Panc1 (cell line): ENCODE measurements around the gene LRMDA. TPM values are rescaled to one million over a fixed set of nuclear protein-coding genes. Genes with fewer than 3 reads are reported as not detected.

Source experiments
- ATAC-seq: fragments of 200-7000 bp; cut with Tn5 transposase; 2 replicates; pipeline ENCODE4 v1.9.1; 2020; ENCODE audit warnings: mild to moderate bottlenecking, moderate library complexity
- BruUV-seq: library from RNA; stranded (reverse); fragments of 400-500 nt; replicated peaks from 2 replicates; lab custom pipeline; 2021; lab: Mats Ljungman, UMichigan
- CTCF ChIA-PET: fragments of 300-600 bp; sonication (Branson Sonifier 250); formaldehyde crosslinking; loops from one replicate; lab custom pipeline; 2022; ENCODE audit warnings: antibody characterized with exemption; lab: Charles Lee
- POLR2A ChIA-PET: fragments of 300-600 bp; sonication (Branson Sonifier 250); formaldehyde crosslinking; loops from one replicate; lab custom pipeline; 2022; ENCODE audit warnings: antibody characterized with exemption; lab: Charles Lee
- DNase-seq: peaks from one replicate; pipeline ENCODE4 v3.0.0-alpha.2; 2010; ENCODE audit warnings: low read depth, low spot score
- H3K27ac ChIP-seq: 2 replicates; pipeline ENCODE4 v1.5.1; 2011; ENCODE audit warnings: mild to moderate bottlenecking, low read length, inconsistent platforms
- H3K27me3 ChIP-seq: fragments of 200-500 bp; sonication (Bioruptor generic); 2 replicates; pipeline ENCODE4 v1.6.0; 2014; ENCODE audit warnings: low read length, inconsistent platforms; ENCODE audit not compliant: control insufficient read depth, insufficient read depth
- H3K36me3 ChIP-seq: fragments of 200-500 bp; sonication (Bioruptor generic); 2 replicates; pipeline ENCODE4 v1.5.1; 2014; ENCODE audit warnings: inconsistent platforms, mild to moderate bottlenecking, low read length, moderate library complexity; ENCODE audit not compliant: control insufficient read depth, insufficient read depth
- H3K4me1 ChIP-seq: 2 replicates; pipeline ENCODE4 v1.5.1; 2011; ENCODE audit warnings: inconsistent platforms, mild to moderate bottlenecking, low read length, moderate library complexity; ENCODE audit not compliant: control insufficient read depth, insufficient read depth
- H3K4me3 ChIP-seq, 2 experiments: 2 replicates each; pipeline ENCODE4 v1.5.1; 2011 to 2012; ENCODE audit warnings: low read depth in 2 of 2, low read length in 2 of 2, mild to moderate bottlenecking in 2 of 2, inconsistent platforms in 1 of 2, moderate library complexity in 1 of 2
- H3K9me3 ChIP-seq: fragments of 200-500 bp; sonication (Bioruptor generic); 2 replicates; pipeline ENCODE4 v1.5.1; 2014; ENCODE audit warnings: low read depth, mild to moderate bottlenecking, inconsistent platforms, low read length, moderate library complexity; ENCODE audit not compliant: control insufficient read depth, insufficient read depth
- CTCF ChIP-seq: fragments of 450-650 bp; IDR thresholded peaks from 2 replicates; pipeline ENCODE4 v1.5.1; 2017; ENCODE audit warnings: mild to moderate bottlenecking
- POLR2AphosphoS5 ChIP-seq: IDR thresholded peaks from 2 replicates; pipeline ENCODE4 v1.6.1; 2012; ENCODE audit warnings: mild to moderate bottlenecking, low read depth, low read length, moderate library complexity
- SIN3A ChIP-seq: IDR thresholded peaks from 2 replicates; pipeline ENCODE4 v1.6.1; 2012; ENCODE audit warnings: low read depth, mild to moderate bottlenecking, low read length, moderate library complexity, borderline replicate concordance; ENCODE audit not compliant: insufficient read depth
- TCF7L2 ChIP-seq: IDR thresholded peaks from 2 replicates; pipeline ENCODE4 v1.6.1; 2011; ENCODE audit warnings: mild to moderate bottlenecking, low read depth, low read length, inconsistent platforms
- in situ Hi-C: cut with HindIII; loops from 2 replicates; pipeline ENCODE4 v1.10.0; 2016; ENCODE audit warnings: low sequenced_read_pairs, low pct_unique_long_range_greater_than_20kb
- intact Hi-C: fragments of 100-400 bp; cut with micrococcal nuclease; formaldehyde crosslinking; loops from one replicate; pipeline ENCODE4 v1.10.0; 2022; ENCODE audit not compliant: unreplicated experiment
- total RNA-seq: library from RNA; stranded (reverse); gene quantifications from one replicate; pipeline ENCODE4 v1.2.1, GENCODE V29; 2021; ENCODE audit not compliant: unreplicated experiment
- TF ChIP-seq, protein P1 (sequence below), 2 experiments: IDR thresholded peaks; 2 replicates each; pipeline ENCODE4 v1.6.1; 2011 to 2012; ENCODE audit warnings: low read depth in 2 of 2, control low read depth in 1 of 2, low read length in 1 of 2, mild to moderate bottlenecking in 1 of 2, moderate library complexity in 1 of 2; ENCODE audit not compliant: insufficient read depth in 1 of 2

LRMDA gene
- total RNA-seq, 1 experiment from 2014 or later = 1.2 TPM

DNA sequence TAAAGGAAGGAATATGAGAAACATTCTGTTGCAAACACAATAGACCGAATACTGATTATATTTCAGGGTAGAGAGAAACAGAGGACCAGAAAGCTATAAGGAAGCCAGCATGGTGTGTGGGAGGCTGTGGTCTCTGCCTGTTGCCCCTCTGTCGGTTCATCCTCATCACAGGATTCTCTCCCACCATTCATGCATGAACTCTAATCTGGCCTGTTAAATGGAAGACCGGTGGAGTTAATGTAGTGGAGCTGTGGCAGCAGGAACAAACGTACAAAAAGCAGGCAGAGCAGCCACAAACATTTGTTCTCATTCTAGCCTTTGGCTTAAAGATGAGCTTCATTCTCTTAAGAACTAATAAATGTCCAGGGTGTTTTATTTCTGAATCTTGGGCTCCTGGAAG lies 902.4 kb downstream of the LRMDA start:
- in situ Hi-C loops (no loop called here), intact Hi-C loops (no loop called here)
- Histone ChIP-seq H3K36me3 (no peaks in the 10 kb centered on the region), H3K4me1 (no peaks in the 10 kb centered on the region), H3K9me3 (no peaks in the 10 kb centered on the region), H3K4me3 (no peak overlapping the region), H3K27ac (no peak overlapping the region), H3K27me3 (0 out of 2 replicates have a peak, but pooled peaks cover 4% of the 10 kb centered on the region)
- no peak for ATAC-seq
- BruUV-seq = no TSS peak
- DNase-seq = no peak
- TF ChIP-seq CTCF (no peak), SIN3A (no peak)
- ChIA-PET POLR2A (no interaction called here), CTCF (no interaction called here)

- CTCF ChIA-PET = no interaction called here
- ATAC-seq (no peak), DNase-seq (no peak)
- intact Hi-C loops = no loop called here
- H3K9me3 ChIP-seq = no peaks in the 10 kb centered on the region
- TF ChIP-seq, protein P1, sequence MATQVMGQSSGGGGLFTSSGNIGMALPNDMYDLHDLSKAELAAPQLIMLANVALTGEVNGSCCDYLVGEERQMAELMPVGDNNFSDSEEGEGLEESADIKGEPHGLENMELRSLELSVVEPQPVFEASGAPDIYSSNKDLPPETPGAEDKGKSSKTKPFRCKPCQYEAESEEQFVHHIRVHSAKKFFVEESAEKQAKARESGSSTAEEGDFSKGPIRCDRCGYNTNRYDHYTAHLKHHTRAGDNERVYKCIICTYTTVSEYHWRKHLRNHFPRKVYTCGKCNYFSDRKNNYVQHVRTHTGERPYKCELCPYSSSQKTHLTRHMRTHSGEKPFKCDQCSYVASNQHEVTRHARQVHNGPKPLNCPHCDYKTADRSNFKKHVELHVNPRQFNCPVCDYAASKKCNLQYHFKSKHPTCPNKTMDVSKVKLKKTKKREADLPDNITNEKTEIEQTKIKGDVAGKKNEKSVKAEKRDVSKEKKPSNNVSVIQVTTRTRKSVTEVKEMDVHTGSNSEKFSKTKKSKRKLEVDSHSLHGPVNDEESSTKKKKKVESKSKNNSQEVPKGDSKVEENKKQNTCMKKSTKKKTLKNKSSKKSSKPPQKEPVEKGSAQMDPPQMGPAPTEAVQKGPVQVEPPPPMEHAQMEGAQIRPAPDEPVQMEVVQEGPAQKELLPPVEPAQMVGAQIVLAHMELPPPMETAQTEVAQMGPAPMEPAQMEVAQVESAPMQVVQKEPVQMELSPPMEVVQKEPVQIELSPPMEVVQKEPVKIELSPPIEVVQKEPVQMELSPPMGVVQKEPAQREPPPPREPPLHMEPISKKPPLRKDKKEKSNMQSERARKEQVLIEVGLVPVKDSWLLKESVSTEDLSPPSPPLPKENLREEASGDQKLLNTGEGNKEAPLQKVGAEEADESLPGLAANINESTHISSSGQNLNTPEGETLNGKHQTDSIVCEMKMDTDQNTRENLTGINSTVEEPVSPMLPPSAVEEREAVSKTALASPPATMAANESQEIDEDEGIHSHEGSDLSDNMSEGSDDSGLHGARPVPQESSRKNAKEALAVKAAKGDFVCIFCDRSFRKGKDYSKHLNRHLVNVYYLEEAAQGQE (IDR thresholded peaks at IDR 0.05; ENCODE audit: insufficient read depth in 1 of 2, low read depth in 2 of 2, low read length in 1 of 2) = no peak
- TF ChIP-seq CTCF (no peak), SIN3A (no peak), POLR2AphosphoS5 (no peak), TCF7L2 (no peak)
- POLR2A ChIA-PET = no interaction called here
- H3K27ac ChIP-seq = no peak overlapping the region
- no peaks in the 10 kb centered on the region for H3K4me1 ChIP-seq
- no peaks in the 10 kb centered on the region for H3K36me3 ChIP-seq
- no peak overlapping the region for H3K4me3 ChIP-seq
- in situ Hi-C loops = no loop called here
- H3K27me3 ChIP-seq = 0 out of 2 replicates have a peak, but pooled peaks cover 6% of the 10 kb centered on the region
- BruUV-seq = no TSS peak
These were observed 902.8 kb downstream of the LRMDA start for GRCh38 chr10:76334255-76334654.
